K562 (cell line): Measurements from ENCODE around the gene CNNM3. TPM values are rescaled to one million over a fixed set of nuclear protein-coding genes. Genes with fewer than 3 reads are reported as not detected.

Experiments used
- ATAC-seq: fragments of 200-7000 bp; cut with Tn5 transposase; 3 replicates; pipeline ENCODE4 v1.9.1; 2020; ENCODE audit warnings: moderate library complexity
- BruUV-seq: library from RNA; stranded (reverse); fragments of 400-500 nt; replicated peaks from 2 replicates; lab custom pipeline; 2021; lab: Mats Ljungman, UMichigan
- CTCF ChIA-PET: fragments of 300-600 bp; formaldehyde crosslinking; extraction: SDS; loops from one replicate; lab custom pipeline; 2021; ENCODE audit warnings: low intra/inter-chr PET ratio; lab: Yijun Ruan, JAX
- POLR2A ChIA-PET: fragments of 300-600, 350-650 bp; sonication (Branson Sonifier 250); formaldehyde crosslinking; extraction: SDS; loops from one replicate; lab custom pipeline; 2021; ENCODE audit warnings: antibody characterized with exemption, inconsistent platforms; lab: Yijun Ruan, JAX
- DNase-seq, 4 experiments: peaks; one replicate each; pipeline versions ENCODE4 v3.0.0 to v3.0.0-alpha.2; 2011 to 2018; ENCODE audit warnings: low spot score in 3 of 4, mixed read lengths in 3 of 4; ENCODE audit errors: extremely low read depth in 1 of 4
- FAIRE-seq: peaks from 2 replicates; lab custom pipeline; 2011; peaks lifted over from hg19 to GRCh38; lab: Jason Lieb, UNC
- H2AFZ ChIP-seq: 2 replicates; pipeline ENCODE4 v1.6.0; 2011; ENCODE audit warnings: low read depth, low read length, control low read depth, inconsistent platforms
- H3K27ac ChIP-seq: fragments of 200-600 bp; 3 replicates; pipeline ENCODE4 v1.8.0; 2011; ENCODE audit warnings: low read depth, mild to moderate bottlenecking, control low read depth, inconsistent platforms, low read length, moderate library complexity, mixed read lengths; ENCODE audit errors: extremely low read depth
- H3K27me3 ChIP-seq, 2 experiments: fragments of 300-600 bp in 1 of 2; 2 replicates in 1 of 2; 3 replicates in 1 of 2; pipeline versions ENCODE4 v1.6.0 to v1.8.0; 2011; ENCODE audit warnings: inconsistent platforms in 2 of 2, low read length in 2 of 2, mild to moderate bottlenecking in 1 of 2, mixed read lengths in 1 of 2, moderate library complexity in 1 of 2; ENCODE audit not compliant: control insufficient read depth in 2 of 2, insufficient read depth in 2 of 2
- H3K36me3 ChIP-seq: fragments of 300-600 bp; 3 replicates; pipeline ENCODE4 v1.8.0; 2011; ENCODE audit warnings: mild to moderate bottlenecking, low read length, inconsistent platforms; ENCODE audit not compliant: control insufficient read depth, insufficient read depth
- H3K4me1 ChIP-seq, 2 experiments: fragments of 200-600 bp in 1 of 2; replicated peaks in 1 of 2; 2 replicates in 1 of 2; 3 replicates in 1 of 2; pipeline versions ENCODE4 v1.5.1 to v1.8.0; 2011; ENCODE audit warnings: inconsistent platforms in 2 of 2, low read length in 2 of 2, mild to moderate bottlenecking in 1 of 2, mixed read lengths in 1 of 2, moderate library complexity in 1 of 2; ENCODE audit not compliant: control insufficient read depth in 2 of 2, insufficient read depth in 2 of 2
- H3K4me2 ChIP-seq: 2 replicates; pipeline ENCODE4 v1.6.1; 2011; ENCODE audit warnings: low read length, control low read depth, inconsistent platforms, mixed read lengths; ENCODE audit not compliant: insufficient read depth
- H3K4me3 ChIP-seq: fragments of 200-600 bp; sonication (generic), shearing (Covaris generic); 2 replicates; pipeline ENCODE4 v1.5.1; 2016; ENCODE audit warnings: control low read depth, inconsistent platforms
- H3K79me2 ChIP-seq: fragments of 200-600 bp; 3 replicates; pipeline ENCODE4 v1.8.0; 2011; ENCODE audit warnings: low read length, inconsistent platforms; ENCODE audit not compliant: control insufficient read depth, insufficient read depth
- H3K9ac ChIP-seq, 2 experiments: 2 replicates each; pipeline versions ENCODE4 v1.6.0 to v1.6.1; 2011; ENCODE audit warnings: low read depth in 2 of 2, low read length in 2 of 2, control low read depth in 1 of 2, inconsistent platforms in 1 of 2, mild to moderate bottlenecking in 1 of 2, mixed read lengths in 1 of 2; ENCODE audit not compliant: insufficient read depth in 1 of 2
- H3K9me1 ChIP-seq: one replicate; pipeline ENCODE4 v1.6.0; 2011; ENCODE audit warnings: inconsistent platforms, mild to moderate bottlenecking, low read length, moderate library complexity; ENCODE audit not compliant: control insufficient read depth, insufficient read depth
- H3K9me3 ChIP-seq: replicated peaks from 2 replicates; pipeline ENCODE4 v1.5.1; 2011; ENCODE audit warnings: low read depth, low read length, inconsistent platforms; ENCODE audit not compliant: control insufficient read depth, insufficient read depth
- H4K20me1 ChIP-seq: replicated peaks from 2 replicates; pipeline ENCODE4 v1.6.1; 2011; ENCODE audit warnings: low read length, inconsistent platforms, mixed read lengths; ENCODE audit not compliant: control insufficient read depth, insufficient read depth
- BCL6 ChIP-seq: fragments of 250-450 bp; sonication (Bioruptor Pico); IDR thresholded peaks from 2 replicates; pipeline ENCODE4 v1.4.0; 2020
- BHLHE40 ChIP-seq: IDR thresholded peaks from 2 replicates; pipeline ENCODE4 v1.6.1; 2011; ENCODE audit warnings: low read length, improper control_type of control experiment
- CHD4 ChIP-seq: fragments of 200-600 bp; sonication (generic); IDR thresholded peaks from 3 replicates; pipeline ENCODE4 v1.6.1; 2012; ENCODE audit warnings: low read depth, mild to moderate bottlenecking, mixed read lengths, low read length, inconsistent platforms; ENCODE audit not compliant: insufficient read depth, insufficient replicate concordance, poor library complexity, severe bottlenecking
- FOXM1 ChIP-seq, 2 experiments: fragments of 450-650 bp in 1 of 2; sonication (generic) in 1 of 2; formaldehyde crosslinking in 1 of 2; IDR thresholded peaks; 2 replicates each; pipeline versions ENCODE4 v1.6.1 to v1.9.0; 2017 to 2022; ENCODE audit warnings: low read depth in 2 of 2, mild to moderate bottlenecking in 2 of 2, missing genetic modification reagents in 1 of 2, moderate library complexity in 1 of 2
- HDAC3 ChIP-seq: fragments of 450-650 bp; IDR thresholded peaks from 2 replicates; pipeline ENCODE4 v1.6.1; 2018; ENCODE audit warnings: borderline replicate concordance, mild to moderate bottlenecking, moderate library complexity; ENCODE audit not compliant: partially characterized antibody
- KAT8 ChIP-seq: fragments of 450-650 bp; IDR thresholded peaks from 2 replicates; pipeline ENCODE4 v1.6.1; 2016; ENCODE audit warnings: low read depth, mild to moderate bottlenecking
- MYC ChIP-seq, 2 experiments: fragments of 250-450 bp in 1 of 2; sonication (Bioruptor Pico) in 1 of 2; IDR thresholded peaks; 2 replicates each; pipeline versions ENCODE4 v1.5.1 to v1.6.1; 2012 to 2021; ENCODE audit warnings: low read depth in 2 of 2, borderline replicate concordance in 1 of 2, improper control_type of control experiment in 1 of 2, low read length in 1 of 2, mild to moderate bottlenecking in 1 of 2, moderate library complexity in 1 of 2
- RAD21 ChIP-seq, 2 experiments: fragments of 250-450 bp in 1 of 2; fragments of 450-650 bp in 1 of 2; sonication (Bioruptor Pico) in 1 of 2; formaldehyde crosslinking in 1 of 2; IDR thresholded peaks in 1 of 2; conservative IDR thresholded peaks in 1 of 2; 2 replicates each; pipeline versions ENCODE4 v1.4.0 to v1.8.0; 2020 to 2022; ENCODE audit warnings: mild to moderate bottlenecking in 2 of 2, moderate library complexity in 1 of 2
- SMC3 ChIP-seq: conservative IDR thresholded peaks from 2 replicates; pipeline ENCODE4 v1.6.1; 2011; ENCODE audit warnings: low read depth, low read length, improper control_type of control experiment; ENCODE audit not compliant: insufficient read depth
- TFAP4 ChIP-seq: sonication (generic); formaldehyde crosslinking; IDR thresholded peaks from 2 replicates; pipeline ENCODE4 v1.8.0; 2022; ENCODE audit warnings: missing genetic modification reagents, mild to moderate bottlenecking, moderate library complexity, borderline replicate concordance
- WGBS: fragments of 100-300 bp; shearing (Covaris generic); methylation state at CpG from one replicate; pipeline ENCODE4 v1.1.6; 2016; ENCODE audit warnings: low coverage, mixed read lengths; ENCODE audit not compliant: insufficient coverage; ENCODE audit errors: missing lambda C conversion rate; 5-methylcytosine and 5-hydroxymethylcytosine counted together
- in situ Hi-C: fragments of 300-500 bp; cut with MboI; formaldehyde crosslinking; loops from 4 replicates; pipeline ENCODE4 v1.15.0; 2018; ENCODE audit warnings: inconsistent platforms, mixed read lengths
- intact Hi-C: fragments of 100-400 bp; cut with micrococcal nuclease; formaldehyde crosslinking; loops from 2 replicates; pipeline ENCODE4 v1.14.2; 2022
- polyA plus RNA-seq, 8 experiments: library from polyadenylated mRNA; depleted of rRNA in 4 of 8; stranded (reverse) in 5 of 8; unstranded in 3 of 8; fragments of >200 nt; fragmentation: Nextera tagmentation in 2 of 8; fragmentation: Illumina TruSeq in 1 of 8; extraction: Ambion mirVana in 2 of 8; extraction: Trizol in 1 of 8; gene quantifications; 2 replicates each; pipeline versions ENCODE4 v1.2.1 to v1.2.3, GENCODE V29; 2011 to 2014; ENCODE audit warnings: inconsistent platforms in 1 of 8, missing spikeins in 1 of 8
- total RNA-seq, 7 experiments: library from RNA; depleted of rRNA in 6 of 7; stranded (reverse); fragments of >200 nt in 6 of 7; fragmentation: Illumina TruSeq in 2 of 7; extraction: Trizol in 2 of 7; gene quantifications; 2 replicates each; pipeline versions ENCODE4 v1.2.1 to v1.2.3, GENCODE V29; 2011 to 2021; ENCODE audit warnings: low replicate concordance in 1 of 7
- TF ChIP-seq, protein P1 (sequence below): fragments of 250-450 bp; sonication (Bioruptor Pico); IDR thresholded peaks from 2 replicates; pipeline ENCODE4 v1.4.0; 2020; ENCODE audit warnings: mild to moderate bottlenecking, moderate library complexity

Gene CNNM3
- total and polyA plus RNA-seq, 9 of the 15 experiments (the other 6 are each of a cell fraction or from before 2014, with no cell fraction given) = 1.4 to 16.9 (median 6.5) TPM

DNA sequence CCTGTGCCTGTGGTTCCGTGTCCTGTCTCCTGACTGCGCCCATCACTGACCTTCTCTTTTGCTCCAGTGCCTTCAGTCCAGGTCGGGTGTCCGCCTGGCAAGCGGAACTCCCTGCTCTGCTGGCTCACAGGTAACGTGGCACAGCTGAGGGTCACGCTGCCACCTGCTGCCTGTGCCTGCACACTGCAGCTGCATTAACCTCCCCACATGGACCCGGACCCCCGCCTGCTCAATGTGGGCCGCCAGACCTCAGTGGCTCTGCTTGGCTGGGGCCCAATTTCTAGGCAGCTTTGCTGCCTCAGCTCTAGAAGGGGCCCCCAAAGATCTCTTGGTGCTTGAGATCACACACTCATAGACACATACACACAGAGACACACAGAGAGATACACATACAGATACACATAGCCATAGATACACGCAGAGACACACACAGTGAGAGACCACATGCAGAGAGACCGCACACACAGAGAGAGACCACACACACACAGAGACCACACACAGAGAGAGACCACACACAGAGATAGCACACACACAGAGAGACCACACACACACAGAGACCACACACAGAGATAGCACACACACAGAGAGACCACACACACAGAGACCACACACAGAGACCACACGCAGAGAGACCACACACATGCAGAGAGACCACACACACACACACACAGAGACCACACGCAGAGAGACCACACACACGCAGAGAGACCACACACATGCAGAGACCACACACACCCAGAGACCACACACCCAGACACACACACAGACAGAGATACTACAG is 14.9 kb upstream of the CNNM3 start:
- 61% methylated on average over 14 of the region's 15 CpGs for WGBS
- FAIRE-seq = peak; percentile 87
- CTCF ChIA-PET = no interaction called here
- Histone ChIP-seq H3K9ac (peak overlapping the region in 1 of 2 experiments; percentile 43; a peak in 2 of 4 replicates), H3K36me3 (peaks cover 25% of the 10 kb centered on the region; the same call in 2 of the 3 replicates), H3K27me3 (no peaks in the 10 kb centered on the region), H3K4me3 (no peak overlapping the region), H4K20me1 (no peaks in the 10 kb centered on the region), H3K4me2 (no peak overlapping the region), H3K27ac (no peak overlapping the region), H3K9me1 (no peaks in the 10 kb centered on the region), H2AFZ (no peak overlapping the region), H3K79me2 (no peaks in the 10 kb centered on the region), H3K4me1 (peaks cover 0 to 10% of the 10 kb centered on the region in 2 experiments; a peak in 2 of 5 replicates), H3K9me3 (no peaks in the 10 kb centered on the region)
- peak; percentile 96 for ATAC-seq
- BruUV-seq = no TSS peak
- DNase-seq = peak; percentile 59 to 73 (median 67)
- intact Hi-C loops = loop anchor here (10.0 kb wide), 1 partner anchor 246 kb away; no protein-coding TSS in a partner anchor
- in situ Hi-C loops = no loop called here
- POLR2A ChIA-PET = interaction anchor here (1.4 kb wide), 1 partner anchor 14 kb away, joined by 3 read pairs; no protein-coding TSS in a partner anchor
- TF ChIP-seq SMC3 (peak; percentile 72), CHD4 (no peak), KAT8 (no peak), BHLHE40 (0 out of 2 replicates have a peak, but pooled peaks have one; percentile 12), HDAC3 (no peak), FOXM1 (IDR thresholded peaks at IDR 0.05; ENCODE audit: low read depth) (no peak), FOXM1 (CRISPR knock-in tag; IDR thresholded peaks at IDR 0.05; ENCODE audit: low read depth) (no peak), MYC (IDR thresholded peaks at IDR 0.05; ENCODE audit: low read depth, low read length) (peak; percentile 33; the same call in 1 of the 2 replicates), MYC (CRISPR knock-in tag; IDR thresholded peaks at IDR 0.05; ENCODE audit: borderline replicate concordance, low read depth) (no peak), BCL6 (CRISPR knock-in tag) (no peak), TFAP4 (CRISPR knock-in tag) (peak; percentile 65; the same call in 1 of the 2 replicates), RAD21 (CRISPR knock-in tag; conservative IDR thresholded peaks at IDR 0.05 in 1 of 2, IDR thresholded peaks at IDR 0.05 in 1 of 2) (peak; percentile 42 to 71)
- TF ChIP-seq, protein P1, sequence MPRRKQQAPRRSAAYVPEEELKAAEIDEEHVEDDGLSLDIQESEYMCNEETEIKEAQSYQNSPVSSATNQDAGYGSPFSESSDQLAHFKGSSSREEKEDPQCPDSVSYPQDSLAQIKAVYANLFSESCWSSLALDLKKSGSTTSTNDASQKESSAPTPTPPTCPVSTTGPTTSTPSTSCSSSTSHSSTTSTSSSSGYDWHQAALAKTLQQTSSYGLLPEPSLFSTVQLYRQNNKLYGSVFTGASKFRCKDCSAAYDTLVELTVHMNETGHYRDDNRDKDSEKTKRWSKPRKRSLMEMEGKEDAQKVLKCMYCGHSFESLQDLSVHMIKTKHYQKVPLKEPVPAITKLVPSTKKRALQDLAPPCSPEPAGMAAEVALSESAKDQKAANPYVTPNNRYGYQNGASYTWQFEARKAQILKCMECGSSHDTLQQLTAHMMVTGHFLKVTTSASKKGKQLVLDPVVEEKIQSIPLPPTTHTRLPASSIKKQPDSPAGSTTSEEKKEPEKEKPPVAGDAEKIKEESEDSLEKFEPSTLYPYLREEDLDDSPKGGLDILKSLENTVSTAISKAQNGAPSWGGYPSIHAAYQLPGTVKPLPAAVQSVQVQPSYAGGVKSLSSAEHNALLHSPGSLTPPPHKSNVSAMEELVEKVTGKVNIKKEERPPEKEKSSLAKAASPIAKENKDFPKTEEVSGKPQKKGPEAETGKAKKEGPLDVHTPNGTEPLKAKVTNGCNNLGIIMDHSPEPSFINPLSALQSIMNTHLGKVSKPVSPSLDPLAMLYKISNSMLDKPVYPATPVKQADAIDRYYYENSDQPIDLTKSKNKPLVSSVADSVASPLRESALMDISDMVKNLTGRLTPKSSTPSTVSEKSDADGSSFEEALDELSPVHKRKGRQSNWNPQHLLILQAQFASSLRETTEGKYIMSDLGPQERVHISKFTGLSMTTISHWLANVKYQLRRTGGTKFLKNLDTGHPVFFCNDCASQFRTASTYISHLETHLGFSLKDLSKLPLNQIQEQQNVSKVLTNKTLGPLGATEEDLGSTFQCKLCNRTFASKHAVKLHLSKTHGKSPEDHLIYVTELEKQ (CRISPR knock-in tag) = no peak
